Stimulated activated CD4-positive, alpha-beta T cell treated with anti-CD3 and anti-CD28 coated beads, Interleukin-1b, Interleukin-23, amount 100 ng/mL, for 48 hours (primary cell): ENCODE data around the gene LIF.
"Not testable (repeated sequence)": the region's sequence is repeated elsewhere in the genome, so short reads cannot be mapped to it uniquely, and the experiment has no call there.

Experiments used
- DNase-seq: peaks from one replicate; pipeline ENCODE4 v3.0.0-alpha.2; 2020

LIF gene

GRCh38 chr22:30241576-30242371, 4.8 kb downstream of the LIF start:
- DNase-seq: no peak

- DNase-seq: no peak
Measured at GRCh38 chr22:30240541-30241417, 5.8 kb downstream of the LIF start.

- no peak for DNase-seq
Measured at GRCh38 chr22:30239488-30240405, 6.8 kb downstream of the LIF start.

- DNase-seq: no peak
Measured at GRCh38 chr22:30238661-30239487, 7.7 kb downstream of the LIF start.

- no peak for DNase-seq
Measured at GRCh38 chr22:30238136-30238535, 8.4 kb downstream of the LIF start.

GRCh38 chr22:30236875-30237274, 9.7 kb downstream of the LIF start:
- no peak for DNase-seq

GRCh38 chr22:30235687-30236170, 10.8 kb downstream of the LIF start:
- no peak for DNase-seq

- DNase-seq: no peak
Measured at GRCh38 chr22:30234786-30235470, 11.6 kb downstream of the LIF start.

GRCh38 chr22:30234325-30234724, 12.2 kb downstream of the LIF start:
- DNase-seq: not testable (repeated sequence)

- no peak for DNase-seq
Measured at GRCh38 chr22:30233582-30233981, 13.0 kb downstream of the LIF start.

- no peak for DNase-seq
Measured at GRCh38 chr22:30232716-30233218, 13.8 kb downstream of the LIF start.

- DNase-seq: no peak
Measured at GRCh38 chr22:30230787-30231461, 15.6 kb downstream of the LIF start.

GRCh38 chr22:30230330-30230729, 16.2 kb downstream of the LIF start:
- DNase-seq: no peak

- DNase-seq: no peak
Measured at GRCh38 chr22:30228509-30229359, 17.8 kb downstream of the LIF start.

GRCh38 chr22:30227438-30228228, 18.9 kb downstream of the LIF start:
- no peak for DNase-seq

GRCh38 chr22:30226192-30226832, 20.2 kb downstream of the LIF start:
- DNase-seq: no peak

GRCh38 chr22:30225220-30225927, 21.2 kb downstream of the LIF start:
- DNase-seq: no peak
